HEK293T (cell line): ENCODE results near the gene ABCC8.
A peak's percentile ranks its signal among the peaks of the same experiment; 100 is the strongest.

ENCODE experiments used
- CTCF ChIA-PET: fragments of 350-600 bp; formaldehyde crosslinking; extraction: SDS; loops from one replicate; lab custom pipeline; 2021; ENCODE audit warnings: antibody characterized with exemption, inconsistent platforms; lab: Yijun Ruan, JAX
- POLR2A ChIA-PET: fragments of 350-600 bp; formaldehyde crosslinking; extraction: SDS; loops from one replicate; lab custom pipeline; 2020; ENCODE audit warnings: antibody characterized with exemption, inconsistent platforms; lab: Yijun Ruan, JAX
- DNase-seq: peaks from one replicate; pipeline ENCODE4 v3.0.0; 2012; ENCODE audit warnings: mixed read lengths; ENCODE audit errors: extremely low spot score
- ARNT ChIP-seq: fragments of 450-650 bp; IDR thresholded peaks from 2 replicates; pipeline ENCODE4 v1.6.1; 2017; ENCODE audit warnings: mild to moderate bottlenecking
- BHLHE40 ChIP-seq: fragments of 450-650 bp; IDR thresholded peaks from 2 replicates; pipeline ENCODE4 v1.6.1; 2016; ENCODE audit warnings: mild to moderate bottlenecking, moderate library complexity, borderline replicate concordance
- CTBP1 ChIP-seq: fragments of 450-650 bp; IDR thresholded peaks from 2 replicates; pipeline ENCODE4 v1.6.1; 2016; ENCODE audit warnings: borderline replicate concordance
- ELF4 ChIP-seq: fragments of 450-650 bp; IDR thresholded peaks from 2 replicates; pipeline ENCODE4 v1.6.1; 2017; ENCODE audit warnings: antibody characterized with exemption
- FOXA1 ChIP-seq: fragments of 450-650 bp; IDR thresholded peaks from 2 replicates; pipeline ENCODE4 v1.6.1; 2016; ENCODE audit warnings: mild to moderate bottlenecking
- FOXK2 ChIP-seq: fragments of 450-650 bp; IDR thresholded peaks from 2 replicates; pipeline ENCODE4 v1.6.1; 2016; ENCODE audit warnings: mild to moderate bottlenecking
- FOXM1 ChIP-seq: fragments of 450-650 bp; IDR thresholded peaks from 2 replicates; pipeline ENCODE4 v1.6.1; 2017; ENCODE audit warnings: mild to moderate bottlenecking, borderline replicate concordance
- HDGF ChIP-seq: fragments of 450-650 bp; IDR thresholded peaks from 2 replicates; pipeline ENCODE4 v1.6.1; 2017; ENCODE audit warnings: antibody characterized with exemption, borderline replicate concordance
- L3MBTL2 ChIP-seq: fragments of 450-650 bp; conservative IDR thresholded peaks from 2 replicates; pipeline ENCODE4 v1.6.1; 2016; ENCODE audit warnings: mild to moderate bottlenecking
- LEF1 ChIP-seq: fragments of 450-650 bp; IDR thresholded peaks from 2 replicates; pipeline ENCODE4 v1.6.1; 2017; ENCODE audit warnings: mild to moderate bottlenecking, borderline replicate concordance
- NFRKB ChIP-seq: fragments of 450-650 bp; IDR thresholded peaks from 2 replicates; pipeline ENCODE4 v1.6.1; 2016; ENCODE audit warnings: mild to moderate bottlenecking, moderate library complexity
- PKNOX1 ChIP-seq: fragments of 450-650 bp; IDR thresholded peaks from 2 replicates; pipeline ENCODE4 v1.6.1; 2016
- SP1 ChIP-seq: fragments of 450-650 bp; IDR thresholded peaks from 2 replicates; pipeline ENCODE4 v1.6.1; 2017
- SUZ12 ChIP-seq: fragments of 450-650 bp; IDR thresholded peaks from 2 replicates; pipeline ENCODE4 v1.6.1; 2016; ENCODE audit warnings: mild to moderate bottlenecking
- TARDBP ChIP-seq: fragments of 450-650 bp; IDR thresholded peaks from 2 replicates; pipeline ENCODE4 v1.6.1; 2016
- ZNF384 ChIP-seq: fragments of 450-650 bp; IDR thresholded peaks from 2 replicates; pipeline ENCODE4 v1.6.1; 2016

Gene ABCC8

GRCh38 chr11:17386331-17387084 is 90.1 kb downstream of the ABCC8 start:
- DNase-seq, result peak; percentile 60
- CTCF ChIA-PET, result interaction anchor here (0.6 to 1.4 kb wide), 12 partner anchors 32 to 452 kb away, joined by 3 to 9 read pairs (median 4); partner anchors contain the start of gene OTOG
- TF ChIP-seq TARDBP, result no peak
- no peak for TF ChIP-seq ARNT
- no peak for TF ChIP-seq ZNF384
- no peak for TF ChIP-seq BHLHE40
- no peak for TF ChIP-seq SP1
- TF ChIP-seq CTBP1, result no peak
- TF ChIP-seq SUZ12, result no peak
- peak; percentile 53 for TF ChIP-seq L3MBTL2
- 0 out of 2 replicates have a peak, but pooled peaks have one; percentile 32 for TF ChIP-seq HDGF
- TF ChIP-seq FOXK2, result no peak
- no peak for TF ChIP-seq ELF4
- no peak for TF ChIP-seq NFRKB
- POLR2A ChIA-PET, result no interaction called here

GRCh38 chr11:17385926-17386325 is 90.7 kb downstream of the ABCC8 start:
- CTCF ChIA-PET, result interaction anchor here (0.5 to 1.4 kb wide), 8 partner anchors 87 to 496 kb away, joined by 3 to 6 read pairs (median 3); partner anchors contain the start of gene OTOG
- TF ChIP-seq HDGF, result no peak
- no peak for TF ChIP-seq PKNOX1
- TF ChIP-seq NFRKB, result no peak
- no peak for TF ChIP-seq CTBP1
- TF ChIP-seq L3MBTL2, result no peak
- TF ChIP-seq ARNT, result no peak
- TF ChIP-seq ELF4, result no peak
- no peak for TF ChIP-seq SUZ12
- TF ChIP-seq BHLHE40, result no peak
- TF ChIP-seq TARDBP, result no peak
- POLR2A ChIA-PET, result no interaction called here
- no peak for DNase-seq

GRCh38 chr11:17385492-17385891 is 91.2 kb downstream of the ABCC8 start:
- CTCF ChIA-PET, result interaction anchor here (0.5 to 3.6 kb wide), 2 partner anchors 121 to 496 kb away, joined by 3 to 39 read pairs; no protein-coding TSS in a partner anchor
- DNase-seq, result no peak
- TF ChIP-seq CTBP1 (no peak), SP1 (no peak), PKNOX1 (no peak), TARDBP (no peak), SUZ12 (no peak), FOXM1 (no peak), L3MBTL2 (no peak), NFRKB (no peak)
- POLR2A ChIA-PET, result no interaction called here

GRCh38 chr11:17384002-17384511 is 92.6 kb downstream of the ABCC8 start:
- peak; percentile 72 for DNase-seq
- POLR2A ChIA-PET, result no interaction called here
- CTCF ChIA-PET, result interaction anchor here (0.6 to 3.9 kb wide), 9 partner anchors 30 to 217 kb away, joined by 3 to 39 read pairs (median 3); no protein-coding TSS in a partner anchor
- TF ChIP-seq ZNF384 (no peak), LEF1 (no peak), FOXA1 (no peak), L3MBTL2 (no peak), TARDBP (no peak)

- TF ChIP-seq FOXK2 (no peak), CTBP1 (no peak), ARNT (no peak), BHLHE40 (no peak), SP1 (no peak), FOXA1 (no peak)
- ChIA-PET POLR2A (no interaction called here), CTCF (interaction anchor here (0.6 to 3.9 kb wide), 8 partner anchors 30 to 154 kb away, joined by 3 to 39 read pairs (median 4); no protein-coding TSS in a partner anchor)
- DNase-seq, result no peak
Measured at GRCh38 chr11:17383461-17383860, 93.2 kb downstream of the ABCC8 start.

GRCh38 chr11:17382046-17382728 is 94.5 kb downstream of the ABCC8 start:
- no peak for DNase-seq
- POLR2A ChIA-PET, result no interaction called here
- TF ChIP-seq FOXA1 (no peak), SP1 (no peak), FOXK2 (no peak), HDGF (no peak), ZNF384 (no peak), SUZ12 (no peak)
- CTCF ChIA-PET, result interaction anchor here (0.6 to 3.9 kb wide), 4 partner anchors 16 to 147 kb away, joined by 4 to 39 read pairs (median 19); no protein-coding TSS in a partner anchor
